GM20000 (cell line): Measurements from ENCODE around the gene PXT1.

Source experiments
- DNase-seq: peaks from one replicate; pipeline ENCODE4 v3.0.0; 2012; ENCODE audit warnings: low spot score
- TF ChIP-seq, protein P1 (sequence below): IDR thresholded peaks from 2 replicates; pipeline ENCODE4 v1.5.1; 2012; ENCODE audit warnings: mild to moderate bottlenecking, control low read depth; ENCODE audit errors: extremely low read depth, missing control alignments

The PXT1 gene

GRCh38 chr6:36343109-36343680 is 99.5 kb downstream of the PXT1 start:
- DNase-seq, result no peak
- TF ChIP-seq, protein P1, sequence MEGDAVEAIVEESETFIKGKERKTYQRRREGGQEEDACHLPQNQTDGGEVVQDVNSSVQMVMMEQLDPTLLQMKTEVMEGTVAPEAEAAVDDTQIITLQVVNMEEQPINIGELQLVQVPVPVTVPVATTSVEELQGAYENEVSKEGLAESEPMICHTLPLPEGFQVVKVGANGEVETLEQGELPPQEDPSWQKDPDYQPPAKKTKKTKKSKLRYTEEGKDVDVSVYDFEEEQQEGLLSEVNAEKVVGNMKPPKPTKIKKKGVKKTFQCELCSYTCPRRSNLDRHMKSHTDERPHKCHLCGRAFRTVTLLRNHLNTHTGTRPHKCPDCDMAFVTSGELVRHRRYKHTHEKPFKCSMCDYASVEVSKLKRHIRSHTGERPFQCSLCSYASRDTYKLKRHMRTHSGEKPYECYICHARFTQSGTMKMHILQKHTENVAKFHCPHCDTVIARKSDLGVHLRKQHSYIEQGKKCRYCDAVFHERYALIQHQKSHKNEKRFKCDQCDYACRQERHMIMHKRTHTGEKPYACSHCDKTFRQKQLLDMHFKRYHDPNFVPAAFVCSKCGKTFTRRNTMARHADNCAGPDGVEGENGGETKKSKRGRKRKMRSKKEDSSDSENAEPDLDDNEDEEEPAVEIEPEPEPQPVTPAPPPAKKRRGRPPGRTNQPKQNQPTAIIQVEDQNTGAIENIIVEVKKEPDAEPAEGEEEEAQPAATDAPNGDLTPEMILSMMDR, result no peak

DNA sequence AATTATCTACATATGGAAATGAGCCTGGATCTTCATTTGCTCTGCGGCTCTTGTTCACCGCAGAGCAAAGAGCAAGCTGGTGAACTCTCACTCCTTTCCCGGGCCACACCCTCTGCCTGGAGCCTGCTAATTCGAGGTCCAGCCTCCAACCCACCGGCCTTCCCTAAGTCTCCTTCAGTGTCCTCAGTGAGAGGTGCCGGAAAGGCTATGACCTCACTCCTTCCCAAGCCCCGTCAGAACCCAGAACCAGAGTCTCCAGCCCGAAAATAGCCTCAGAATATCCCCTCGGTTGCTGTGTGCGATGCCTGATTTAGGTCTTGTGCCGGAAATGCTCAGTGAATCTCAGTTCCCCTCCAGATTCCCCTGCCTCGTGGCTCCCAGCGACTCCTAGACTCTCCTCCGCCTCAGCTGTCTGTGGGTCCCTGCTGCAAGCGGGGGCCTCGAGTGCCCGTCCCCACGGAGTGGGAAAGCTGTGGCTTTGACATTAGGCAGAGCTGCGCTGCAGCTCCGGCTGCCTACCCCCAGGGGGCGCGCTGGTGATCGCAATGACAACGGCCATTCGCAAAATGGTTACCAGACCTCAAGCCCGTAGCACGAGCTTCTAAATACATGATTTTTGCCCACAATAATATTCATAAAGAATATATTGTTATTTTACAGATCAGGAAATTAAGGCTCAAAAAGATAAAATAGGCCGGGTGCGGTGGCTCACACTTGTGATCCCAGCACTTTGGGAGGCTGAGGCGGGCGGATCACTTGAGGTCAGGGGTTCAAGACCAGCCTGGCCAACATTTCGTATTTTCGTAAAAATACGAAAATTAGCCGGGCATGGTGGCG is 101.8 kb downstream of the PXT1 start:
- TF ChIP-seq, protein P1, result peak; percentile 92
- peak; percentile 74 for DNase-seq
